H1 (cell line): ENCODE measurements around the gene GALNT13.

Experiments
- ASH2L ChIP-seq: fragments of 200-600, 300-600 bp; sonication (generic); IDR thresholded peaks from one replicate; pipeline ENCODE4 v1.7.1; 2017; ENCODE audit warnings: low read length
- EGR1 ChIP-seq: IDR thresholded peaks from 2 replicates; pipeline ENCODE4 v1.6.1; 2011; ENCODE audit warnings: low read depth, low read length, borderline replicate concordance
- RAD21 ChIP-seq, 2 experiments: IDR thresholded peaks in 1 of 2; conservative IDR thresholded peaks in 1 of 2; 2 replicates each; pipeline ENCODE4 v1.6.1; 2011; ENCODE audit warnings: low read depth in 2 of 2, low read length in 2 of 2, improper control_type of control experiment in 1 of 2, inconsistent platforms in 1 of 2, mild to moderate bottlenecking in 1 of 2, moderate library complexity in 1 of 2
- TEAD4 ChIP-seq: IDR thresholded peaks from 2 replicates; pipeline ENCODE4 v1.6.1; 2012; ENCODE audit warnings: low read depth, low read length, inconsistent platforms, mixed read lengths
- ZNF274 ChIP-seq: IDR thresholded peaks from 2 replicates; pipeline ENCODE4 v1.7.0; 2012; ENCODE audit warnings: low read length, borderline replicate concordance; ENCODE audit errors: extremely low read depth
- TF ChIP-seq, protein P1 (sequence below), 3 experiments: IDR thresholded peaks; 1 replicate in 2 of 3; 2 replicates in 1 of 3; pipeline versions ENCODE4 v1.5.1 to v1.6.1; 2011; ENCODE audit warnings: low read length in 3 of 3, mild to moderate bottlenecking in 3 of 3, inconsistent platforms in 2 of 3, low read depth in 1 of 3, moderate library complexity in 1 of 3; ENCODE audit not compliant: insufficient read depth in 1 of 3; ENCODE audit errors: control extremely low read depth in 1 of 3
- TF ChIP-seq, protein P2 (sequence below): IDR thresholded peaks from 2 replicates; pipeline ENCODE4 v1.6.1; 2011; ENCODE audit warnings: low read length, improper control_type of control experiment

DNA sequence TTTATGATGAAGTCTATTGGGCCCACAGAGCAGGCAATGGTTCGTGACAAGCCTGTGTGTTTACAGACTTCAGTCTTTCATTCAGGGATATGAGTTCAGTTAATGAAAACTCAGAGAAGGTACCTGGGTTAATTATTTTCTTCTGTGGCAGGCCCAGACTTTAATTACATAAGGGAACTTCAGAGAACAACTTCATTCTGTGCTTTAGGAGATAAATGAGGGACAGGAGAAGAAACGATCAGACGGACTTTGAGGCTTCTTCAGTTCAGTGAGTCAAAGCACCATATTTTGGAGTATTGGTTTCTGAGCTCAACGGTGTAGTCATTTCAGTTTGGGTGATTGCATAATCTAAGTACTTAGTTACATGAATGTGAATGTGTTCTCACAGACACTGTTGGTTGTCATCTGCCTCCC lies 623.7 kb downstream of the GALNT13 start:
- no peak for TF ChIP-seq ZNF274
- TF ChIP-seq RAD21 (IDR thresholded peaks at IDR 0.05 in 1 of 2, conservative IDR thresholded peaks at IDR 0.05 in 1 of 2; ENCODE audit: low read depth in 2 of 2, low read length in 2 of 2): no peak
- TF ChIP-seq EGR1: no peak
- TF ChIP-seq, protein P1, sequence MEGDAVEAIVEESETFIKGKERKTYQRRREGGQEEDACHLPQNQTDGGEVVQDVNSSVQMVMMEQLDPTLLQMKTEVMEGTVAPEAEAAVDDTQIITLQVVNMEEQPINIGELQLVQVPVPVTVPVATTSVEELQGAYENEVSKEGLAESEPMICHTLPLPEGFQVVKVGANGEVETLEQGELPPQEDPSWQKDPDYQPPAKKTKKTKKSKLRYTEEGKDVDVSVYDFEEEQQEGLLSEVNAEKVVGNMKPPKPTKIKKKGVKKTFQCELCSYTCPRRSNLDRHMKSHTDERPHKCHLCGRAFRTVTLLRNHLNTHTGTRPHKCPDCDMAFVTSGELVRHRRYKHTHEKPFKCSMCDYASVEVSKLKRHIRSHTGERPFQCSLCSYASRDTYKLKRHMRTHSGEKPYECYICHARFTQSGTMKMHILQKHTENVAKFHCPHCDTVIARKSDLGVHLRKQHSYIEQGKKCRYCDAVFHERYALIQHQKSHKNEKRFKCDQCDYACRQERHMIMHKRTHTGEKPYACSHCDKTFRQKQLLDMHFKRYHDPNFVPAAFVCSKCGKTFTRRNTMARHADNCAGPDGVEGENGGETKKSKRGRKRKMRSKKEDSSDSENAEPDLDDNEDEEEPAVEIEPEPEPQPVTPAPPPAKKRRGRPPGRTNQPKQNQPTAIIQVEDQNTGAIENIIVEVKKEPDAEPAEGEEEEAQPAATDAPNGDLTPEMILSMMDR (IDR thresholded peaks at IDR 0.05; ENCODE audit: control extremely low read depth in 1 of 3, insufficient read depth in 1 of 3, low read depth in 1 of 3, low read length in 3 of 3): no peak
- TF ChIP-seq ASH2L: no peak
- no peak for TF ChIP-seq TEAD4
- TF ChIP-seq, protein P2, sequence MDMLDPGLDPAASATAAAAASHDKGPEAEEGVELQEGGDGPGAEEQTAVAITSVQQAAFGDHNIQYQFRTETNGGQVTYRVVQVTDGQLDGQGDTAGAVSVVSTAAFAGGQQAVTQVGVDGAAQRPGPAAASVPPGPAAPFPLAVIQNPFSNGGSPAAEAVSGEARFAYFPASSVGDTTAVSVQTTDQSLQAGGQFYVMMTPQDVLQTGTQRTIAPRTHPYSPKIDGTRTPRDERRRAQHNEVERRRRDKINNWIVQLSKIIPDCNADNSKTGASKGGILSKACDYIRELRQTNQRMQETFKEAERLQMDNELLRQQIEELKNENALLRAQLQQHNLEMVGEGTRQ: no peak
